ENCODE data around the gene MAPK9. TPM values are rescaled to one million over a fixed set of nuclear protein-coding genes. Genes with fewer than 3 reads are reported as not detected.
"Not testable (repeated sequence)": the region's sequence is repeated elsewhere in the genome, so short reads cannot be mapped to it uniquely, and the experiment has no call there.

Gene MAPK9
- polyA plus RNA-seq, 4 donors, result 35.8 to 46.6 (median 38.8) TPM

DNA sequence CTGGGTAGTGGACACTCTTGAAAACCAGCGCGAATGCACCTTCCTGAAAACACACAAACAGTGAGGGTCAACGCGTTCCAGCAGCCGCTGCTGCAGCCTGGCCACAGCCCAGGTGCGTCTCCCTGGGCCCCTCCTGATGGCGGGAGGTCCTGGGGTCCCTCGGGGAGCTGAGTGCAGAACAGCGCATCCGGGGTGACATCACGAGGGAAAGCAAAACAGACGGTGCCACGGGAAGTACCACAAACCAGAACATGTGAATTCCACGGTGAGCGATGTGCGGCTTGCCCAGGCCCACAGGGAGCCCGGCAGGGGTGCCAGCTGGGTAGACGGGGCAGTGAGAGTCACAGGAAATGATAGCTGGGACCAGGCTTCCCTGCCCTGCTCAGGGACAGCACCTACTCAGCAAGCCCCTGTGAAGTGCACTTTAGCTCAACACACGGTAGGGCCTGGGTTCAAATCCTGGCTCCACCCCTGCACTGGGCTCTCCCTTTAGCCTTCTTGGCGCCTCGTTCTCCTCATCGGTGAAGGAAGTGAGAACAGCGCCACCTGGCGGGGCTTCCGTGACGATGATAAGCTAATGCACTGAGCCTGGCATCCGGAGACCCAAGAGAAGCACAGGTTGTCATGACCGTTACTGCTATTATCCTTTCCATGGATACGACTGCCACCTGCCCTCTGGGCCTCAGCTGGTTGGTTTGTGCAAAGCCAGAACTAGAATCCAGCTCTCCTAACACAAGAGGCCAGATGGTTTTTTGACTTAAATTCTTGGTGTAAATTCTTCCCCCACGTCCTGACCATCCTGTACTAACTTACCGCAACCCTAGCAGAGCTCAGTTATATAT, 36.6 kb upstream of the MAPK9 start:
- no peak for DNase-seq (ENCODE audit: low read depth in 4 of 4, low spot score in 3 of 4)

DNA sequence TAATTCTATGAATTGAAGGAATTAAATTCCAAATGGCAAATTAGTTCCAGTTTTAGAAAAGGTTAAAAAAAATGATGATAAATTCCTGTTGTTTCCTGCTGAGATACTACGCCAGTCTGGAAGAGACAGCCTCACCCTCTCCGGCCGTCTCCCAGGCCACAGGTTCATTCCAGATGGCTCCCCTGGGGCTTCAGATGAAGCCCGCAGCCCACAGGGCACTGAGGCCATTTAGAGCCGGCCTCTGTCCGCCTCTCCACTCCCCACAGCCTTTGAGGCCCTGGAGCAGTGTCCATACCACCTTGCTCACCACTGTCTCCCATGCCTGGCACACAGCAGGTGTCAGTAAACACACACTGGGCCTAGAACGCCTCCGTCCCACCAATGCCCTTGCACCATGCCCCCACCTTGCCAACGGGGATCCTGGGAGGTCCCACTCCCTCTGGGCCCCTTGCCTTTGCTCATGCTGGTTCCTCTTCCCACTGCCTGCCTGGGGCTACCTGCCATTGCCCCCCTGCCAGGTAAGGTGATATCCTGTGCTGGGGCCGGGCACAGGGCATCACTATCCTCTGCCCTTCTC, 35.2 kb upstream of the MAPK9 start:
- no peak for DNase-seq (ENCODE audit: low read depth in 4 of 4, low spot score in 3 of 4)

DNA sequence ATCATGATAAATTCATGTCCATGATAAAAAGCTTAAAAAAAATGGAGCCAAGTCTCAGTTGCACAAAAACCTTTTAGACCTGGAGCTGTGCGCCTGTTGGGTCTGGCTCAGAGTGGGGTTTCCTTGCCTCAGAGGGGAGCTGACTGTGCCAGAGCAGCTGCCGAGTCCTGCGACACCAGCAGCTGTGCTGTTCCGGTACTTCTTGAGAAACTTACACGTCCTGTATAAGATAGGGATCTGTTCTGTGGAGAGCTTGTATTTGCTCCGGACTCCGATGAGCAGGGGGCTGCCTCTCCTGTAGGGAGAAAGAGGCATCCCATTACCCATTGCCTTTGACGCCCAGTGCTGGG, 32.7 kb upstream of the MAPK9 start:
- DNase-seq (ENCODE audit: low read depth in 4 of 4, low spot score in 3 of 4), result no peak

DNA sequence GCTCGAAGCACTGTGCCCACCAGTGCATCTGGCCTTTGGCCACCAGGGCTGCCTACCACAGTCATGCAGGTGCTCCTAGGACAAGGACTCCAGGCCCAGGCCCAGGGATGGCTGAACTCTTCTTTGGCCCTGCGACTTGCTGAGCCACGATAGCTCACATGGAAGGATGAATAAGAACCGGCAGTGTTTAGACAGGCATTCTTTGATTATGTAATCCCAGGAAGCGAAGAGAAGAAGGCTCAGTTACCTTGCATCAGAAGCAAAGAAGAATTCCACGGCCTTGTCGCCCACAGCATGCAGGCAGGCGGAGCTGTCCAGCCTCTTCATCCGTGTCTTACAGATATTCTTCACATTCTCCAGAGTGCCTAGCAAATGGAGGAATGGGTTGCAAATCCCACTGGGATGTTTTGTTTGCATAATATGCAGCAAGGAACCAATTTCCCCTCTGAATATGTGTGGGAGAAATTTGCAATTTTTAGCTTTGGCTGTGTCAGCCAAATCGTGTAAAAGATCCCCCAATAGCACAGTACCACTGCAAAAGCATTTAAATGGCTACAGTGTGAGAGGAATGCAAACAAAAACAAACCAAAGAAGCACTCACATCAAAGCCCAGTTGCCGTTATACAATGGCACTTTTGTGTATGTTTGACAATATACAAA, 32.2 kb upstream of the MAPK9 start:
- no peak for DNase-seq (ENCODE audit: low read depth in 4 of 4, low spot score in 3 of 4)

DNA sequence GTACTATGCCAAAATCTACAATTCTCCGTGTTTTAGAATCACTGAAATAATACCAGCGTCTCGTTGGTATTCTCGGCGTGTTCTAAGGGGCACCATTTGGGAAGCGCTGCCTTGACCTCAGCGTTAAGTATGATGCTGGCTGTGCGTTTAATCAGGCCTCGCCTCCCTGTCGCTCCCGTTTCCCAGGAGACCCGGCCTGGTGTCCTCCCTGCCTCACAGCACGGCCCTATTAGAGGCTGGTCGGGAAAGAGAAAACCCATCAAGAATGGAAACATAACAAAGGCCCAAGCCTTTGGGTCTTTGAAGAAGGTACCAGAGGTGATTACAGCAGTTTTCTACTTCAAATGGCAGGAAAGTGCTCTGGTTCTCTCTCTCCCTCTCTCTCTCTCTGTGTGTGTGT, 31.3 kb upstream of the MAPK9 start:
- DNase-seq (ENCODE audit: low read depth in 4 of 4, low spot score in 3 of 4), result no peak

DNA sequence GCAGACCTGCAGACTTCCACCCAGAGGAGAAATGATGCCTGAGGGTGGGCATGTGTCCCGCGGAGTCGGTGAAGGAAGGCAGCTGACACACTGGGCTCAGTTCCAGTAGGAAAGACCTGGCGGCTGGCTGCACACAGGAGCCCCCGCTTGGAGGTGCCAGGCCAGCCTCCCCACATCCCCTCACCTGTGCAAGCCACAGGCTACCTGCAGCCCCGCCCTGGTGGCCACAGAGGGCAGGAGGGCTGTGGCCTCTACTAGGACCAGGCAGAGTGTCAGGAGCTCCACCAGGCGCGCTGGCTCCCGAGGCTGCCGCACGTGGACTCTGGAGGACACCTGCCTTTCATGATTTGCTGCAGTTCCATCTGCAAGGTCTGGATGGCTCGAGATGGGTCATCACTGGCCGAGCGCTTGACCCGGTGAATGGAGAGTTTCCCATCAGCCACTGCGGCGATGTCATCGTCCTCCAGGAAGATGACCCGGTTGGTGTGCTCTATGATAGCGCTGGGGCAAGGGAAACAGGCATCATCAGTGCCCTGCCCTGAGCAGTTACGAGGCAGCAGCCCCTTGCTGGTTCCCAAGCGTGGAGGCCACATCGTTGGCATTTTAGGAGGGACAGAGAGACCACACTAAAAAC, 26.7 kb upstream of the MAPK9 start:
- no peak for DNase-seq (ENCODE audit: low read depth in 4 of 4, low spot score in 3 of 4)

DNA sequence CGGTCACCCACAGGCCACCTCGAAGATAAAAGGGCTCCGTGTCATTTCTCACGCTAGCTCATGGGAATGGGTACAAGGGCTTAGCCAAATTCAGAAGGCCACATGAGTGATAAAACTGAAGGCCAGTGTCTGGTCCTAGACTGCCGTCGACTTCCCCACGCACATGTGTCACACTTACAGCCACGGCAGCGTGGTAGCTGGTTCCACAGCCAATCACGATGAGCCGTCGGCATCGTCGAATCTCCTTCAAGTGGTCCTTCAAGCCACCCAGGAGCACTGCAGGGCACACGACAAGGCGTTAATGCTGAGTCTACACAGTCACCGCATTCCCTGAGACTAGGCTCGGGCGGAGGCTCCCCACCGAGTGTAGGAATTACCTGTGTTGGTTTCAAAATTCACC, 24.7 kb upstream of the MAPK9 start:
- no peak for DNase-seq (ENCODE audit: low read depth in 4 of 4, low spot score in 3 of 4)

DNA sequence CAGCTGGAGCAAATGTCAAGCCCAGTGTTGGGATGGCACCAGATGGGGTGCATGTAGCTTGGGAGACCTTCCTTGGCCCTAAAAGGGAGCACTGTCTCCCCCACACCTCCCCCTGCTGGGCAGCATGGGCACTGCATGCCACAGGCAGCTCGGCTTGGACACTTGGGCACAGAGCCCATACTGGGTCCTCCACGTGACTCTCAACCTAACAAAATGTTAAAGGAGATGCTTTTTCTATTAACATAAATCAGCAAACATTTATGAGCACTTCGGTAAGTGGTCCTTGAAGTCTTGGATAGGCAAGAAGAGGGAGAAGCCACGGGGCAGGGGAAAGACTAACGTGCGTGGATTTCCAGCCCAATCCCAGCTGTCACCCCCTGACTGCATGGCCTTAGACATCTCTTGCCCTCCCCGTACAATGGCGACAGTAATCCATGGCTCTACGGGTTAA, 23.9 kb upstream of the MAPK9 start:
- no peak for DNase-seq (ENCODE audit: low read depth in 4 of 4, low spot score in 3 of 4)

DNA sequence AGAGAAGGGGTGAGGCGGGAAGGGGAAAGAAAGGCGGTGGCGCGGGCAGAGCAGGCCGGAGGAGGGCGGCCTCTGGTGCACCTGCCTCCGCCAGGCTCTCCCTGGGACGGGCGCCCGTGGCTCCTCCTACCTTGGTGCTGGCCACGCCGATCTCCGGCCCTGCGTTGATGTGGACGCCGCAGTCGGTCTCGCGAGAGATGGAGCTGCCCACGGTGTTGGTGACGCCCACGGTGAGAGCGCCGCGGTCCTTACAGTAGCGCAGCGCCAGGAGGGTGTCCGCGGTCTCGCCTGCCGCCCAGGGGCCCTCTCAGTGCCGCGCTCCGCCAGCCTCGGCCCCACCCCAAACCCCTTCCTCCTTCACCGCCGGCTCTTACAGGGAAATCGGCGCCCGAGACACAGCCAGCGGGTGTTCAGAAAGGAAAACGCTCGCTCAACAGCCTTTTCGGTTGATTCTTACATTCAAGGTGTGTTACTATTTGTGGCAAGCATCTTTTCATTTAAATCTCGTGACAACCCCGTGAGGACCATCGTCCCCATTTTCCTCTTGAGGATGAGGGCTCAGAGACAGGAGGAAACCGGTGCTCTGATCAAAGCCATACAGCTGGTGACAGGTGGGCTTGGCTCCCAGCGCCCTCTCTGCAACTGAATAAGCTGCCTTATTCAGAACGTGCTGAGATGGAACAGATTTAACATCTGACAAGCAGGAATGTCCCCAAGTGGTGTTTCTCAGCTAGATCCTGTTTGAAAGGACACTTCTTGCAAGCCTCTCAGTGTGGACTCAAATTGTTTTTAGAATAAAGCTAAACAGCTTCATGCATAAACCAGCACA, 22.0 kb upstream of the MAPK9 start:
- peak in 1 of 4 donors; percentile 75 for DNase-seq (ENCODE audit: low read depth in 4 of 4, low spot score in 3 of 4)

DNA sequence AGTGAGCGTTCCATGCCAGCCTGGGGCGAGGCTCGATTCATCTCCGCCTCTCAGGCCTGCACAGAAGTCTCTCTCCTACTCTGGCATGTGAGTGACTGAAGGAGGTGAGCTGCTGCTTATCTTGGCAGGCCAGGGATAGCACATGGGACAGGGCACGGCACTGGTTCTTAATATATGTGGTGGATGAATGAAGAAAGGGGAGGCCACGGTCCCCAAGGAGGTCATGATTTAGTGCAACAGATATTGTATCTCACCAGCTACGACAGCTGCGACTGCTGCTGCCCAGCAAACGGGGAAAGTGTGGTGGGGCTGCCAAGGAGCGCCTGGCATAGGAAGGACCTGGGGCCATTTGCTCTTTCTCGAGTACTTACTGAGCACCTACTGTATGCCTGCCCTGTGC, 19.3 kb upstream of the MAPK9 start:
- no peak for DNase-seq (ENCODE audit: low read depth in 4 of 4, low spot score in 3 of 4)

DNA sequence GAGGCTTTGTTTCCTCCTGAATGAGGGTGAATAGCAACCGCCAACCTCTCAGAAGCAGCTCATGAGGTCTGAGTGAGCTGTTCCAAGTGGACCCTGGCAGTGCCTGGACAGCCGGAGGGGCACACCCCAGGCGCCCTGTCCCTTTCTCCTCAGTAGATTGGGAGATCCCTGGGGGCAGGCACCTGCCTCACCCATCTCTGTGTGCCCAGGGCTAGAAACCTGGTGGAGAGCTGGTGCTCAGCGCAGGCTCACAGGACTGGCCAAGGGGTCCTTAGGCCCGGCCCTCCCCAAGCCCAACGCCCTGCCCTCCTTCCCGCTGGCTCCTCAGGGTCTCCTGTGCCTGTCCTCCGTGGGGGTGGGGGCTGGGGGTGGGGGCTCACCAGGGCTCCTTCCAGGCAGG, 14.9 kb upstream of the MAPK9 start:
- DNase-seq (ENCODE audit: low read depth in 4 of 4, low spot score in 3 of 4), result no peak

DNA sequence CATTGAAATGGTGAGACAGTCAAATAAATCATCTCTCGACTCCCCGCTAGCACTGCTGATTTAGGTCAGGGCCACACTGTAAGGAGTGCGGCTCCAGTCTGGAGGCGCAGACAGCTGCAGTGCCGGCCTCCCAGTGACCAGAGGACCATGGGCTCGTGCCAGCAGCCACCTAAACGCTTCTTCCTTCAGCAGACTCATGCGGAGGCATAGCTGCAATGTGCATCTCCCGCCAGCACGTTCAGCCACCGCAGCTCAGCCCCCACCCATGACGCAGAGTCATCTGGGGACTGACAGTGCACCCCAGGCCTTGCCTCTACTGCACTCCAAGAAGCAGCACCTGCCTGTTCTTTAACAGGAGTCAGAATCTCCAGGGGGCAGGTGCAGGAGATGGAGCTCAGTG, 13.6 kb upstream of the MAPK9 start:
- DNase-seq (ENCODE audit: low read depth in 4 of 4, low spot score in 3 of 4), result no peak

DNA sequence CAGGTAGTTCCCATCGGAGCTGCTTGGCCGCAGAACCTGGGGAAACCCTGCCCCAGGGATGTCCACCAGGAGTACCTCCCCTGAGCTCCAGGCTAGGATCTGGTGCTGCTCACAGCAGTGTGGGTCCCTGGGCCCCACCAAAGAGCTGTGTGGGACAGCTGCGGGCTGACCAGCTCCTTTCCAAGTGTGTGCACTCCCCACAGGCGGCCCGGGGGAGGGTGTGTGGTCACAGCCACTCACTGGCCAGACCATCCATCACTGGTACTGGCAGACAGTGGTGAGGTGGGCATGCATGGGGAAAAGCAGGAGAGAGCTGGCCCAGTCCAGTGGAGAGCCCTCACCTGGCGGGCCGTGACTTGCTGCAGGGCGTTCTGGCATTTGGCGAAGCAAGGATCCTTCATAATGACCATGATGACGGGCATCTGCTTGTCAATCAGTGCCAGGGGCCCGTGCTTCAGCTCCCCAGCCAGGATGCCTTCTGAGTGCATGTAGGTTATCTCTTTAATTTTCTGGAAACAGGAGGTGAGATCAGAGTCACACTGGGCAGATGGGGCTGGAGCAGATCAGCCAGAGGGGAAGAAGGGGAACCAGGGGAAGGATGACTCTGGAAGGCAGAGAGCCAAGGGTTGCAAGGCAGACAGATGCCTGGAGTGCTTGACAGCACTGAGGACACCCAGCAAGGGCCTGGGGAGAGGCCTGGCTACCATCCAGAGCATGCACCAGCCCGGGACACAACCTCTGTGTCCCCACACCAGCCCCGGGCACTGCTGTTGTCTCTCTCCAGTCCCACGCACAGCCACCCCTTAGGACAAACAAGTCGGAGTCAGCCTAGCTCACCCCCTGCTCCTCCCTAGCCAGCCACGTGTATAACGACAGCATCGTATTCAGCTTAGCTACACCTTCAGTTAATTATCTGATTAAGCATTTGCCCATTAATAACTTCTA, 12.8 kb upstream of the MAPK9 start:
- no peak for DNase-seq (ENCODE audit: low read depth in 4 of 4, low spot score in 3 of 4)

DNA sequence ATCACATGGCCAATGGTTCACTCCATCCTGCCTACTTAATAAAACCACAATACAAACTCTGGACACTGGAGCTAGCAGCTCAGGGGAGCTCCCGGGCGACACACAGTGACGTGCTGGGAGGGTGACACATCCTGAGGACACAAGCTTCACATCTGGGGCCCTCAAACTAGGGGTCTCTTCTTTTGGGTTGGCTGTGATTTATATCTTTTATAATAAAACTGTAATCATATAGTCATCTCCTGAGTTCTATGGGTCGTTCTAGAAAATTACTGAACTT, 12.1 kb upstream of the MAPK9 start:
- DNase-seq (ENCODE audit: low read depth in 4 of 4, low spot score in 3 of 4), result no peak

DNA sequence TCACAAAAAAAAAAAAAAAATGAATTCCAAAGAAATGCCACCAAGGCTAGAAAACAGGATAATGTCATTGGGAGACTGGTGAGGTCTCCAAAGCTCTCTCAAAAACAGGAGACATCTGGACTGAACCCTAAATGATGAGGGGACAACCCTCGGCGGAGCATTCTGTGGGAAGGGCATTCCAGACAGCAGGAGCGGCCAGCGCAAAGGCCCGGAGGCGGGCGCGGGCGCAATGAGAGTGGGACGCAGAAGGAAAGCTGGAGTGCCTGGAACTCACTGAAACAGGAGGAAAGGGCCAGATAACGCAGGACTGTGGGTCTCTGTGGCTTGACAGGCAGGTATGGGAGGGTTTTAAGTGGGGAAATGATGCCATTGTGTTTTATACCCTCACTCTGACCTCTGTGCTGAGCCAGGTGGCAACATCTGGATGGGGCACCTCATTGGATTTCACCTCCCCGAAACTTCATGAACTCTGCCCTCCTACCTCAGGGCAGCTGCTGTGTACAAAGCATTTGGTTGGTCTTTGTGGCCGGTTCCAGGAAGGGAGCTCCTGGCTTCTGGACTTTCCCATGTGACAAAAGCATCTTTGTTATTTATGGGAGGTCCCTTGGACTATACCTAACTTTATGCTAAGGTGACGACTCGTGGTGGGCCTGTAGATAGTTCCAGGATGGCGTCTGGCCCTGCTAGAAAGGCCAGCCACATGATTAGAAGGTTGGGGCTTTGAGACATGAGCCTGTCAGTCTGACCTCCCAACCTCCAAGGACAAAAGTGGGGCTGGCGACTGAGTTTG, 11.5 kb upstream of the MAPK9 start:
- no peak for DNase-seq (ENCODE audit: low read depth in 4 of 4, low spot score in 3 of 4)

DNA sequence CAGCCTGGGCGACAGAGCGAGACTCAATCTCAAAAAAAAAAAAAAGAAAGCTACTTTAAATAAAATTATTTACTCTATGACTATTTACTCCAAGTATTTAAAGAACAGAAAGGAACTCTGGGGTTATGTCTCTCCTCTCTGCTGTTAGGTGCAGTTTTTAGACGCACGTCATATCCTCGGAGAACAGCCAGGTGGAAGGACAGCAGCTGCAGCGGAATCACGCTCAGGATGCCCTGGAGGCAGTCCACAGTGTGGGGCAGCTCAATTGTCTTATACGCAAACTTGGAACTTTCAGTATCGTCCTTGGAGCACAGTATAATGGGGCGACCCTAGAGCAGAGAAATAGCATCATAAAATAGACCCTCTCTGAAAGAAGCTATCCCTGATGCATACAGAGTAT, 10.4 kb upstream of the MAPK9 start:
- no peak for DNase-seq (ENCODE audit: low read depth in 4 of 4, low spot score in 3 of 4)

DNA sequence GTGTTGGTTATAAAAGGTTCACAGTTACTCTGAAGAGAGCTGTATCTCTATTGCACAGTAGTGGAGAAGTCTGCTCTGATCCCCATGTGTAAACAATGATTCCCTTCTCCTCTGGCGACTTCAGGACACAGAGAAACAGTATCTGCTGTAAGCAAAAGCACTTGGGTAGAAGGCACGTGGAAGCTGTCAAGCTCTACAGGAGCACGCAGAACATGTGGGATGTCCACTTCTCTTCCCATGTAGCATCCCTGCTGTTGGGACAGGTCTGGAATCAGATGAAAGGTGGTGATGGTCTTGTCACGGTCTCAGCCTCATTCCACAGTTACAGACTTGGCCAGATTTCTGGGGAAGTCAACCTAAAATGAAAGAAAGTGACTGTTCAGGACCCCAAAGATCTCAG, 9.4 kb upstream of the MAPK9 start:
- DNase-seq (ENCODE audit: low read depth in 4 of 4, low spot score in 3 of 4), result no peak

DNA sequence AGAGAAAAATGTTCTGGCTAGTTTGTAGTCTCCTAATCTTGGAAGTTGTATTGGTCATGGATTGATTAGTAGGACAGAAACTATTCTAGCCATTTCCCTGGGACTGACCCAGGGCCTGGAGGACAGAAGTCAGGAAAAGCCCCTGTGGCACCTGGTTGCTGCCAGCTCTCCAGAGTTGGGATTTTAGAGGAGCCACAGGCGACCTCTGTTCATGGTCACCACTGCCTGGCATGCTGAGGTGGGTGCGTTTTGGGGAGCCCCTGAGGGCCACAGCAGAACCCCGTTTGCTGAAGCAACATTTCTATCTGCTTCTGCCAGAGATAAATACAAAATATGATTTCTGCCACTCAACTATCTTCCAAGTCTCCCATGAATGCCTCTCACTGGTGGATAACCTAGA, 7.6 kb upstream of the MAPK9 start:
- no peak for DNase-seq (ENCODE audit: low read depth in 4 of 4, low spot score in 3 of 4)

DNA sequence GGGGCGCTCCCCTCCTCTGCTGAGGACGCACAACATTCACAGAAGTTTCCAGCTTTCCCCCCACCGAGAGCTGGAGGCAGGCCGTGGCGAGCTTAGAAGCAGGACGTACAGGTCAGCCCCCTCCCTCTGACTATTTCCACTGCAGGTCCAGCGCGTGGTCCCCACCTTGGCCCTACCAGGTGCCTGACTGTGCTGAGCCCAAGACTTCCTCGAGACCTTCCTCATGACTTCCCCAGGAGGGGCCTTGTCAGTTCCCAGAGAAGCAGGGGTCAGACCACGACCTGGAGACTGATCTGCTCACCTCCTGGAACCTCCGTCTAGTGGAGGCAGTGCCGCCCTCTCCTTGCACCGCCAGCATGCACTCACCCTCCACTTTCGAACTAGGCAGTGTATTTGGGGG, 7.1 kb upstream of the MAPK9 start:
- not testable (repeated sequence) for DNase-seq (ENCODE audit: low read depth in 4 of 4, low spot score in 3 of 4)
